GM23338 (cell line): ENCODE data around the gene MATN1. TPM values are rescaled to one million over a fixed set of nuclear protein-coding genes. Genes with fewer than 3 reads are reported as not detected.

ENCODE experiments used
- ATAC-seq: fragments of 200-7000 bp; cut with Tn5 transposase; 3 replicates; pipeline ENCODE4 v1.9.1; 2020
- DNase-seq: peaks from one replicate; pipeline ENCODE4 v3.0.0-alpha.2; 2015; ENCODE audit warnings: low spot score
- H2AFZ ChIP-seq: fragments of 200-600 bp; sonication (generic); 2 replicates; pipeline ENCODE4 v1.8.0; 2016; ENCODE audit warnings: antibody characterized with exemption, mild to moderate bottlenecking, moderate library complexity
- H3F3A ChIP-seq: fragments of 200-600 bp; sonication (generic); replicated peaks from 2 replicates; pipeline ENCODE4 v1.8.0; 2017; ENCODE audit warnings: antibody characterized with exemption, mixed run types, low read depth
- H3K27ac ChIP-seq: fragments of 200-600 bp; sonication (generic); 2 replicates; pipeline ENCODE4 v1.6.1; 2016; ENCODE audit warnings: low read depth
- H3K27me3 ChIP-seq: fragments of 200-600 bp; sonication (generic); 2 replicates; pipeline ENCODE4 v1.8.0; 2016; ENCODE audit warnings: mild to moderate bottlenecking, mixed run types, moderate library complexity; ENCODE audit not compliant: insufficient read depth
- H3K36me3 ChIP-seq: fragments of 200-600 bp; sonication (generic); 2 replicates; pipeline ENCODE4 v1.8.0; 2016; ENCODE audit warnings: mild to moderate bottlenecking; ENCODE audit not compliant: insufficient read depth
- H3K4me1 ChIP-seq: fragments of 200-600 bp; sonication (generic); 2 replicates; pipeline ENCODE4 v1.8.0; 2016; ENCODE audit warnings: mild to moderate bottlenecking, moderate library complexity; ENCODE audit not compliant: insufficient read depth
- H3K4me2 ChIP-seq: fragments of 200-600 bp; sonication (generic); 2 replicates; pipeline ENCODE4 v1.7.1; 2017; ENCODE audit warnings: mixed run types
- H3K4me3 ChIP-seq: fragments of 200-600 bp; sonication (generic); 2 replicates; pipeline ENCODE4 v1.6.1; 2016; ENCODE audit warnings: mixed run types
- H3K79me2 ChIP-seq: fragments of 200-600 bp; sonication (generic); replicated peaks from 2 replicates; pipeline ENCODE4 v1.8.0; 2017; ENCODE audit warnings: mild to moderate bottlenecking; ENCODE audit not compliant: insufficient read depth
- H3K9me2 ChIP-seq: fragments of 200-600 bp; sonication (generic); 2 replicates; pipeline ENCODE4 v1.8.0; 2017; ENCODE audit not compliant: insufficient read depth
- H4K20me1 ChIP-seq: fragments of 200-600 bp; sonication (generic); replicated peaks from 2 replicates; pipeline ENCODE4 v1.8.0; 2017; ENCODE audit warnings: mild to moderate bottlenecking; ENCODE audit not compliant: insufficient read depth
- H3K27ac Mint-ChIP-seq: 2 replicates; pipeline ENCODE4 v1.8.0; 2020; ENCODE audit warnings: inconsistent platforms, mild to moderate bottlenecking, moderate library complexity, mixed read lengths
- H3K27me3 Mint-ChIP-seq: 3 replicates; pipeline ENCODE4 v1.8.0; 2022; ENCODE audit warnings: low read depth, mild to moderate bottlenecking, moderate library complexity, mixed read lengths, inconsistent platforms; ENCODE audit not compliant: insufficient read depth, poor library complexity
- H3K36me3 Mint-ChIP-seq: 3 replicates; pipeline ENCODE4 v1.8.0; 2021; ENCODE audit warnings: low read depth, mild to moderate bottlenecking, inconsistent platforms, moderate library complexity, mixed read lengths
- H3K4me1 Mint-ChIP-seq: 3 replicates; pipeline ENCODE4 v1.8.0; 2020; ENCODE audit warnings: mild to moderate bottlenecking, inconsistent platforms, mixed read lengths
- H3K4me3 Mint-ChIP-seq: 3 replicates; pipeline ENCODE4 v1.8.0; 2021; ENCODE audit warnings: moderate library complexity, mild to moderate bottlenecking, inconsistent platforms, mixed read lengths
- H3K9me3 Mint-ChIP-seq: 3 replicates; pipeline ENCODE4 v1.8.0; 2020; ENCODE audit warnings: moderate library complexity, mild to moderate bottlenecking, inconsistent platforms, mixed read lengths
- CREB1 ChIP-seq: fragments of 250-450 bp; sonication (Bioruptor Pico); IDR thresholded peaks from 2 replicates; pipeline ENCODE4 v1.5.0; 2020; ENCODE audit warnings: low read depth, mild to moderate bottlenecking, moderate library complexity
- CTCF ChIP-seq, 2 experiments: fragments of 200-600 bp in 1 of 2; sonication (generic) in 1 of 2; conservative IDR thresholded peaks; 2 replicates each; pipeline versions ENCODE4 v1.5.1 to v1.6.1; 2016 to 2017; ENCODE audit warnings: antibody characterized with exemption in 2 of 2, low read depth in 2 of 2, mild to moderate bottlenecking in 2 of 2, moderate library complexity in 1 of 2
- ETS1 ChIP-seq: IDR thresholded peaks from 2 replicates; pipeline ENCODE4 v1.6.1; 2016; ENCODE audit warnings: antibody characterized with exemption
- EZH2 ChIP-seq: fragments of 200-600 bp; sonication (generic); IDR thresholded peaks from one replicate; pipeline ENCODE4 v1.8.0; 2017; ENCODE audit warnings: antibody characterized with exemption, mild to moderate bottlenecking, low read depth; ENCODE audit not compliant: unreplicated experiment
- EZH2phosphoT487 ChIP-seq: fragments of 200-600 bp; sonication (generic); IDR thresholded peaks from one replicate; pipeline ENCODE4 v1.8.1; 2018; ENCODE audit warnings: antibody characterized with exemption; ENCODE audit not compliant: unreplicated experiment
- JUNB ChIP-seq: IDR thresholded peaks from one replicate; pipeline ENCODE4 v1.6.1; 2016; ENCODE audit warnings: antibody characterized with exemption; ENCODE audit not compliant: unreplicated experiment
- NANOG ChIP-seq: IDR thresholded peaks from 2 replicates; pipeline ENCODE4 v1.6.1; 2016; ENCODE audit warnings: antibody characterized with exemption, borderline replicate concordance
- POLR2AphosphoS5 ChIP-seq: IDR thresholded peaks from 2 replicates; pipeline ENCODE4 v1.6.1; 2016; ENCODE audit warnings: antibody characterized with exemption, low read depth
- REST ChIP-seq: IDR thresholded peaks from one replicate; pipeline ENCODE4 v1.6.1; 2018; ENCODE audit warnings: antibody characterized with exemption; ENCODE audit not compliant: unreplicated experiment
- STAT1 ChIP-seq: IDR thresholded peaks from one replicate; pipeline ENCODE4 v1.6.1; 2016; ENCODE audit warnings: antibody characterized with exemption; ENCODE audit not compliant: unreplicated experiment
- ZNF114 ChIP-seq: fragments of 250-450 bp; sonication (Bioruptor Pico); IDR thresholded peaks from 2 replicates; pipeline ENCODE4 v1.5.0; 2020; ENCODE audit warnings: mild to moderate bottlenecking, moderate library complexity
- ZNF331 ChIP-seq: fragments of 250-450 bp; sonication (Bioruptor Pico); IDR thresholded peaks from 2 replicates; pipeline ENCODE4 v1.5.0; 2020; ENCODE audit warnings: low read depth, mild to moderate bottlenecking, moderate library complexity
- ZNF462 ChIP-seq: fragments of 250-450 bp; sonication (Bioruptor Pico); IDR thresholded peaks from 2 replicates; pipeline ENCODE4 v1.5.0; 2020; ENCODE audit warnings: mild to moderate bottlenecking, moderate library complexity
- polyA plus RNA-seq: library from polyadenylated mRNA; unstranded; fragments of >200 nt; fragmentation: Nextera tagmentation; extraction: Ambion mirVana; gene quantifications from 2 replicates; pipeline ENCODE4 v1.2.1, GENCODE V29; 2016
- total RNA-seq: library from RNA; depleted of rRNA; stranded (reverse); fragments of >200 nt; shearing (Covaris generic); gene quantifications from 2 replicates; pipeline ENCODE4 v1.2.3, GENCODE V29; 2014

MATN1 gene
- total and polyA plus RNA-seq, 2 experiments from 2014 or later = 0.08 to 0.31 TPM

- no peaks in the 10 kb centered on the region for H3F3A ChIP-seq
- no peaks in the 10 kb centered on the region for H3K9me2 ChIP-seq
- Mint-ChIP-seq H3K4me1 (peaks cover 10% of the 10 kb centered on the region), H3K4me3 (no peak overlapping the region), H3K27me3 (peaks cover 19% of the 10 kb centered on the region), H3K27ac (no peak overlapping the region), H3K36me3 (no peaks in the 10 kb centered on the region), H3K9me3 (peaks cover 4% of the 10 kb centered on the region; the same call in 1 of the 3 replicates)
- H2AFZ ChIP-seq = no peak overlapping the region
- H3K4me2 ChIP-seq = no peak overlapping the region
- no peaks in the 10 kb centered on the region for H4K20me1 ChIP-seq
- ATAC-seq (no peak), DNase-seq (no peak)
- no peaks in the 10 kb centered on the region for H3K27me3 ChIP-seq
- H3K79me2 ChIP-seq = no peaks in the 10 kb centered on the region
- no peaks in the 10 kb centered on the region for H3K4me1 ChIP-seq
- no peak overlapping the region for H3K4me3 ChIP-seq
- no peak overlapping the region for H3K27ac ChIP-seq
- no peaks in the 10 kb centered on the region for H3K36me3 ChIP-seq
- TF ChIP-seq CREB1 (CRISPR knock-in tag) (no peak), JUNB (no peak), CTCF (conservative IDR thresholded peaks at IDR 0.05; ENCODE audit: low read depth in 2 of 2) (no peak), ZNF331 (CRISPR knock-in tag) (no peak), EZH2phosphoT487 (no peak), REST (no peak), ZNF462 (CRISPR knock-in tag) (no peak), NANOG (no peak), POLR2AphosphoS5 (no peak), EZH2 (no peak), ZNF114 (CRISPR knock-in tag) (no peak), STAT1 (no peak), ETS1 (no peak)
These were observed 16.2 kb upstream of the MATN1 start for GRCh38 chr1:30739601-30740000.
